ENCODE data around the gene PREX1. TPM values are rescaled to one million over a fixed set of nuclear protein-coding genes. Genes with fewer than 3 reads are reported as not detected.
"Not testable (repeated sequence)": the region's sequence is repeated elsewhere in the genome, so short reads cannot be mapped to it uniquely, and the experiment has no call there.

The PREX1 gene
- total RNA-seq, 2 donors from 2014 or later: 132 to 167 TPM

DNA sequence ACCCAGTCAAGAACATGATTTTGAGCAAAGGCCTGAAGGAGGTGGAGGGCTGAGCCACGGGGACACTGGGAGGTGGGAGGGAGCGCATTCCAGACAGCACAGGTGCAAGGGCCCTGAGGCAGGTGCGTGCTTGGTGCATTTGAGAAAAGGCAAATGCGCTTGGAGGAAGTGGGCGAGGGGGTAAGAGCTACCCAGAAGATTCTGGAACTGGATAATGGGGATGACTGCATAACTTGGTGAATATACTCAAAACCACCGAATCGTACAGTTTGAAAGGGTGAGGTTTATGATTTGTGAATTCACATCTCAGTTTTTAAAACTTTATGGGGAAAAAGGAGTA, 9.8 kb downstream of the PREX1 start:
- Mint-ChIP-seq H3K4me1 (ENCODE audit: low read depth in 2 of 2) (peaks cover 66 to 67% of the 10 kb centered on the region in 2 donors), H3K36me3 (peaks cover 4% of the 10 kb centered on the region), H3K9me3 (no peaks in the 10 kb centered on the region), H3K27ac (peak overlapping the region in 1 of 2 donors; percentile 98), H3K4me3 (peak overlapping the region; percentile 85), H3K27me3 (no peaks in the 10 kb centered on the region)
- ATAC-seq (no peak), DNase-seq (ENCODE audit: low spot score) (no peak)

GRCh38 chr20:48817367-48818030, 10.3 kb downstream of the PREX1 start:
- DNase-seq (ENCODE audit: low spot score) (no peak), ATAC-seq (no peak)
- Mint-ChIP-seq H3K27me3 (no peaks in the 10 kb centered on the region), H3K4me1 (ENCODE audit: low read depth in 2 of 2) (peaks cover 63 to 64% of the 10 kb centered on the region in 2 donors), H3K4me3 (peak overlapping the region; percentile 85), H3K36me3 (peaks cover 4% of the 10 kb centered on the region), H3K27ac (peak overlapping the region in 1 of 2 donors; percentile 98), H3K9me3 (no peaks in the 10 kb centered on the region)

DNA sequence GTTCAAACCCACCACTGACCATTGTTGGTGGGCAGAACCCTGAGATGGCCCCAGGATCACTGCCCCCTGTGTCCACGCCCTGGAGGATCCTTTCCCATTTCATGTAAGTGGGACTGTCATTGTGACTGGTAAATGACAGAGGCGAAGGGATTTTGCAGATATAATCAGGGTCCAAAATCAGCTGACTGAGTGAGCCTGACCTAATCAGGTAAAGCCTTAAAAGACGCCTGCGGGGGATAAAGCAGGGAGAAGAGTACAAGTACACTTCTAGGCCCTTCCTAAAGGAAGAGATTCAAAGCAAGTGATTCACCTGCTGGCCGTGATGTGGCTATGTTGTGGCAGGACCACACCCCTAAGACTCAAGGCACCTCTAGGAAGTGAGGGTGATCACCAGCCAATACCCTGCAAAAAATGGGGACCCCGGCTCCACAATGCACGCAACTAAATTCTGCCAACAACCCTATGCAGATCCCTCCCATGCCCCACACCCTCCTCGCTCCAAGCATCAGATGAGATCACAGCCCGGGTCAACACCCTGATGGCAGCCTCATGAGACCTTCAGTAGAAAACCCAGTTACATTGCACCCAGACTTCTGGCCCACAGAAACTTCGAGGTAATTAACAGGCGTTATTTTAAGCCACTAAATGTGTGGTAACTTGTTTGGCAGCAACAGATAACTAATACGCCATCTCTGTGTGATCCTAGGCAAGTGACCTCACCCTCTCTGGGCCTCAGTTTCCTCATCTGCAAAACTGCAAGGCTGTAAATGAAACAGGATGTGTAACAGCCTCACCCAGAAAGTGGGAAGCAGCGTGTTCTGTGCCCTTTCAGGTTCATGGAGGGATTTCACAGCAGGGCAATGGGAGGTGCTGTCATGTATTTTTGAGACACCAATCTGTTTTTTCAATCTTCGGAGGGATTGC, 11.3 kb downstream of the PREX1 start:
- Mint-ChIP-seq H3K9me3 (no peaks in the 10 kb centered on the region), H3K36me3 (peaks cover 4% of the 10 kb centered on the region), H3K4me1 (ENCODE audit: low read depth in 2 of 2) (peaks cover 61% of the 10 kb centered on the region in 2 donors), H3K27me3 (no peaks in the 10 kb centered on the region), H3K4me3 (peak overlapping the region; percentile 85), H3K27ac (peak overlapping the region in 1 of 2 donors; percentile 98)
- ATAC-seq (no peak), DNase-seq (ENCODE audit: low spot score) (no peak)

GRCh38 chr20:48815537-48815936, 12.3 kb downstream of the PREX1 start:
- H3K27me3 Mint-ChIP-seq: no peaks in the 10 kb centered on the region
- no peak for DNase-seq (ENCODE audit: low spot score)
- ATAC-seq: no peak
- H3K27ac Mint-ChIP-seq: no peak overlapping the region
- H3K4me1 Mint-ChIP-seq (ENCODE audit: low read depth in 2 of 2): peaks cover 55 to 56% of the 10 kb centered on the region in 2 donors
- H3K36me3 Mint-ChIP-seq: peaks cover 4% of the 10 kb centered on the region
- H3K9me3 Mint-ChIP-seq: no peaks in the 10 kb centered on the region
- H3K4me3 Mint-ChIP-seq: peak overlapping the region; percentile 9

DNA sequence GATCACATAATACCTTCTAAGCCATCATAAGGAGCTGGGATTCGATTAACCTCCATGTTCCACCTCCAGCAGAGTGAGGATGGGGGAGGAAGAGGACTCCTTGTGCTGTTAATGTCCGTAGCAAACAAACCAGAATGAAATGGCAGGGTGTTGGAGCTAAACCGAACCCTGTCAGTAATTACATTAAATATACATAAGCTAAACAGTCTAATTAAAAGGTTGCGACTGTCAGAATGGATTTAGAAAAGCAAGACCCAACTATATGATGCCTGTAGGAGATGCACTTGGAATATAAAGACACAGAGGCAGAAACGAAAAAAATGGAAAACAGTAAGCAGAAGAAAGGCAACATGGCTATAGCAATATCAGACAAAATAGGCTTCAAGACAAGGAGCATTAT, 13.2 kb downstream of the PREX1 start:
- H3K36me3 Mint-ChIP-seq: peaks cover 4% of the 10 kb centered on the region
- peak overlapping the region; percentile 9 for H3K4me3 Mint-ChIP-seq
- DNase-seq (ENCODE audit: low spot score): no peak
- H3K27me3 Mint-ChIP-seq: no peaks in the 10 kb centered on the region
- ATAC-seq: no peak
- no peaks in the 10 kb centered on the region for H3K9me3 Mint-ChIP-seq
- no peak overlapping the region for H3K27ac Mint-ChIP-seq
- H3K4me1 Mint-ChIP-seq (ENCODE audit: low read depth in 2 of 2): peaks cover 49 to 53% of the 10 kb centered on the region in 2 donors

GRCh38 chr20:48813930-48814546, 13.8 kb downstream of the PREX1 start:
- H3K27me3 Mint-ChIP-seq: no peaks in the 10 kb centered on the region
- H3K9me3 Mint-ChIP-seq: no peaks in the 10 kb centered on the region
- H3K27ac Mint-ChIP-seq: no peak overlapping the region
- peaks cover 4% of the 10 kb centered on the region for H3K36me3 Mint-ChIP-seq
- H3K4me1 Mint-ChIP-seq (ENCODE audit: low read depth in 2 of 2): peaks cover 47 to 53% of the 10 kb centered on the region in 2 donors
- ATAC-seq: no peak
- no peak overlapping the region for H3K4me3 Mint-ChIP-seq
- DNase-seq (ENCODE audit: low spot score): no peak

DNA sequence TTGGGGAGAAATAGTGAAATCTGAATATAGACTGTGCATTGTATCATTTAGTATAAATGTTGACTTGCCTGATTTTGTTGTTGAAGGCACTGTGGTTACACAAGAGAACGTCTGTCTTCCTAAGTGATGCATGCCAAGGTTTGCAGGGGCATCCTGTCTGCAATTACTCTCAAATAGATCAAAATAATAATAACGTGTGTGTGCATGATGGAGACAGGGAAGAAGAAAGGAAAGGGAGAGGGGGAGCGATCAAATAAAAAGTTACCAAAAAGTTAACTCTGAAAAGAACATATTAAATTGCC, 14.4 kb downstream of the PREX1 start:
- no peak for DNase-seq (ENCODE audit: low spot score)
- H3K4me1 Mint-ChIP-seq (ENCODE audit: low read depth in 2 of 2): peaks cover 47 to 53% of the 10 kb centered on the region in 2 donors
- no peak overlapping the region for H3K27ac Mint-ChIP-seq
- H3K4me3 Mint-ChIP-seq: no peak overlapping the region
- peaks cover 4% of the 10 kb centered on the region for H3K36me3 Mint-ChIP-seq
- H3K27me3 Mint-ChIP-seq: no peaks in the 10 kb centered on the region
- no peaks in the 10 kb centered on the region for H3K9me3 Mint-ChIP-seq
- no peak for ATAC-seq

- no peak overlapping the region for H3K4me3 Mint-ChIP-seq
- H3K9me3 Mint-ChIP-seq: no peaks in the 10 kb centered on the region
- DNase-seq (ENCODE audit: low spot score): no peak
These were observed 15.0 kb downstream of the PREX1 start for GRCh38 chr20:48812600-48813445.

GRCh38 chr20:48812114-48812513, 15.7 kb downstream of the PREX1 start:
- not testable (repeated sequence) for H3K36me3 Mint-ChIP-seq; ATAC-seq; H3K9me3 Mint-ChIP-seq; H3K4me3 Mint-ChIP-seq; H3K27me3 Mint-ChIP-seq; DNase-seq (ENCODE audit: low spot score)
- peaks cover 44 to 48% of the 10 kb centered on the region in 2 donors for H3K4me1 Mint-ChIP-seq (ENCODE audit: low read depth in 2 of 2)
- peak overlapping the region; percentile 47 to 74 for H3K27ac Mint-ChIP-seq

More at GRCh38 chr20:48812600-48813445, 15.0 kb downstream of the PREX1 start:
- ATAC-seq: peak in 1 of 2 donors; percentile 28
- Mint-ChIP-seq H3K27ac (no peak overlapping the region), H3K4me1 (ENCODE audit: low read depth in 2 of 2) (peaks cover 47 to 52% of the 10 kb centered on the region in 2 donors), H3K36me3 (peaks cover 4% of the 10 kb centered on the region), H3K27me3 (no peaks in the 10 kb centered on the region)

GRCh38 chr20:48809673-48810072, 18.1 kb downstream of the PREX1 start:
- H3K27me3 Mint-ChIP-seq: no peaks in the 10 kb centered on the region
- H3K27ac Mint-ChIP-seq: peak overlapping the region in 1 of 2 donors; percentile 68
- H3K9me3 Mint-ChIP-seq: peaks cover 3% of the 10 kb centered on the region
- no peak overlapping the region for H3K4me3 Mint-ChIP-seq
- peaks cover 50 to 53% of the 10 kb centered on the region in 2 donors for H3K4me1 Mint-ChIP-seq (ENCODE audit: low read depth in 2 of 2)
- ATAC-seq: no peak
- peaks cover 15% of the 10 kb centered on the region for H3K36me3 Mint-ChIP-seq
- DNase-seq (ENCODE audit: low spot score): no peak

DNA sequence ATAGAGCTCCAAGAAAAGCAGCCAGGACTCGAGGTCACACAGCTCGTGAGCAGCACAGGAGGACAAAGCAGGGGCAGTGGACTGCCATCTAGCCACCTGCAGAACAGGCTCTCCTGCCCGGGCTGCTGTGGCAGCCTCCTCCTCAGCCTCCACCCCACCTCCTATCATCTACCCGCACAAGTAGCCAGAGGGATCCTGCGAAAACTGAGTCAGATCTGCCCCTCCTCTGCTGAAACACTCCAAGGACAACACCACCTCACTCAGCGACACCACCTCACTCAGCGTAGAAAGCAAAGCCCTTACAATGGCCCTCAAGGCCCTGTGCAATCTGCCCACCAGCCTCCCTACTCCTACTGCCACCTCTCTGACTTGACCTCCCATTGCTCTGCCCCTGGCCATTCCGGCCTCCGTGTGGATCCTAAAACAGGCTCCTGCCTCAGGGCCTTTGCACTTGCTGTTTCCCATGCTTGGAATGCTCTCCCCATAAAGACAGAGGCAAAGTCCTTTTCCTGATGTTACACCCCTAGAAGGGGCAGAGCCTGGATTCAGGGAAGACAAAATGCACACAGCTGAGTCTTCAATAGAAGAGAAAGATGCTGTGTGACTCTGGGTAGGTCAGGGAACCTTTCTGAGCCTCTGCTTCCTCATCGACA, 19.3 kb downstream of the PREX1 start:
- Mint-ChIP-seq H3K27ac (peak overlapping the region; percentile 54 to 68), H3K36me3 (peaks cover 24% of the 10 kb centered on the region), H3K4me3 (peak overlapping the region; percentile 27), H3K4me1 (ENCODE audit: low read depth in 2 of 2) (peaks cover 61 to 63% of the 10 kb centered on the region in 2 donors), H3K27me3 (no peaks in the 10 kb centered on the region), H3K9me3 (peaks cover 3% of the 10 kb centered on the region)
- ATAC-seq (no peak), DNase-seq (ENCODE audit: low spot score) (no peak)

GRCh38 chr20:48807586-48808381, 20.0 kb downstream of the PREX1 start:
- Mint-ChIP-seq H3K9me3 (peaks cover 3% of the 10 kb centered on the region), H3K4me1 (ENCODE audit: low read depth in 2 of 2) (peaks cover 63 to 66% of the 10 kb centered on the region in 2 donors), H3K4me3 (no peak overlapping the region), H3K36me3 (peaks cover 24% of the 10 kb centered on the region), H3K27me3 (no peaks in the 10 kb centered on the region), H3K27ac (peak overlapping the region in 1 of 2 donors; percentile 68)
- DNase-seq (ENCODE audit: low spot score) (no peak), ATAC-seq (no peak)

Data from natural killer cell treated with Interleukin-12 subunit alpha and Interleukin-12 subunit beta and Interleukin-15 and Interleukin-18, amount 100 ng/mL, for 72 hours (primary cell).